Activated CD4-positive, alpha-beta T cell treated with anti-CD3 and anti-CD28 coated beads, Interleukin-2, amount 50 U/mL, for 24 hours (primary cell): ENCODE results near the gene AQP7.
"Not testable (repeated sequence)": the region's sequence is repeated elsewhere in the genome, so short reads cannot be mapped to it uniquely, and the experiment has no call there.

Source experiments
- DNase-seq, 2 donors: peaks; one replicate each; pipeline ENCODE4 v3.0.0-alpha.2; 2020; ENCODE audit warnings: low read depth in 1 of 2, low spot score in 1 of 2

AQP7 gene

DNA sequence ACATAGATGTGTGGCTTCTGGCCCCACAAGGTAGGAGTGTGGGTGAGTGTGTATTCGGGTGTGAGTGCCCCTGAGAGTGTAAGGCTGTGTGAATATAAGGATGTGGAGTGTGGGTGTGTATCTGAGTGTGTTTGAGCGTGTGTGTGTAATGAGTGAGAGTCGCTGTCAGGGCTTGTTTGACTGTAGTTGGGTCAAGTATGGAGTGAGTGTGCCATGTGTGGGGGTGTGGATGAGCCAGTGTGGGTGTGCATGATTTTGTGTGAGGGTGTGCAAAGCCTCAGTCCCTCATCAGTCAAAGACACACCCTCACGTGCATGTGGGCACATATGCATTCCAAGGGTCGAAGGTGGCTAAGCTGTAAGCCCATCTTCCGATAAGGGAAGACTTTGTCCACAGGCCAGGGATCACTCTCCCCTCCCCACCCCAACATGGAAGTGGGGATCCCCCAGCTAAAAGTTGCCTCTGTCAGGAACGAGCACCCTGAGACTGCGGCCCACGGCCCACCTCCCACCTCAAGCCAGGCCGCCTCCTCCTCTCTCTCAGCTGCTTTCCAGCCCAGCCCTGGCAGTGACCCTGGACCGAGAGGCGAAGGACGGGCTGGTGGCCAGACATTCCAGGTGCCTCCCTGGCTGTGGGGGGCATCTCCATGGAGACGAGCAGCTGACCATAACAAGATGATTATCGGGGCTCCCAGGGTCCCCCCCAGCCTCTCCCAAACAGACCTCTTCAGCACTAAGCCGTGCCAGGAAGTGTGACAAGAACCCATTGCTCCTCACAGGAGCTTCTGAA lies 32.1 kb upstream of the AQP7 start:
- DNase-seq, result no peak

DNA sequence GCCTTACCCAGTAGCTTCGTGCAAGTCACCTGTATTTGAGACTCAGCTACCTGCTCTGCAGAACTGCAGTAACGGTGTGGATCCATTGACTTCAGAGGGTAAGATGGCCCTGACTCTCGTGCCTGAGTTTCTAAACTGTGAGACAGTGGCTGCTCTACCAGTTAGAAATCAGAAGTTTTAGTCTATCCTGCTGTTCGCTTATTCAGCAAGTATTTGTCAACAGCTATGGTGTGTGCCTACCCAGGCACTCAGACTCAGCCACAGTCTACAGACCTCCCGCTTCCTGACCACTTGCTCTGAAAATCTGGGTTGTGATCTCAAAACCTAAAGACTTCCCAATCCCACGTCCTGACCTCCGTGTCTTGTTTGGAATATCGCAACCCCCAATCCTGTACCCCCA lies 31.5 kb upstream of the AQP7 start:
- no peak for DNase-seq

DNA sequence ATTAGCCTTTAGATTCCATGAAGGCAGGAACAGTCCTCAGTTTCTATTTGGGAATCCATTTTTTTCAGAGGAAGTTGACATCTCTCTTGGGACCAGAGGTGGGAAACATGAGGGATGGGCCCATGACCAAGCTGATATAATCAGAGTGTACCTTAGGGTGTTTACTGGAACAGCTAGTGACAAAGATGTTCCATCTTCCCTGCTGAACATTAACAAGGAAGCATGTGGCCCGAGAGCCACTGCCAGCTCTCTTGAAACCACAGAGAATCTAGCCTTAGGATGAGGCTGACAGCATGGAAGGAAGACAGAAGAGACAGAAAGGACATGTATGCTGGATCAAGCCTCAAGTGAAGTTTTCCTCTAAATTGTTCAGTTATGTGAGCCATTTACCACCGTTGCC lies 29.1 kb upstream of the AQP7 start:
- DNase-seq, result no peak

DNA sequence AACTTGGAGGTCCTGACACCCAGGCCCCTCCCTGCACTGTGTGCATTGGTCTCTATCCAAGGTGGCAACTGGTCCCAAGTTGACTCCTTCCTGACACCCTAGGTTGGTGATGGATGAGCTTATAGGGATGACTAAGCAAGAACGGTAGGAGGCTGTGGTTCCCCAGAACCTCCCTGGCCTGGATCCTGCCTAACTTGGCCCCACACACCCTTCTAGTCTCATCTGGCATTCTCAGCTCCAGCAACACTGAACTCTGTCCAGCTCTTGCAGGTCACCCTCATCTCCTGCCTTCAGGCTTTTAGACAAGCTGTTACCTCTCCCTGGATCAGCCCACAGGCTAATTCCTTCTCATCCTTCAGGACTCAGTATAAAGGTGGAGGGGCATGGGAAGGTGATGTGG lies 28.6 kb upstream of the AQP7 start:
- DNase-seq, result no peak

DNA sequence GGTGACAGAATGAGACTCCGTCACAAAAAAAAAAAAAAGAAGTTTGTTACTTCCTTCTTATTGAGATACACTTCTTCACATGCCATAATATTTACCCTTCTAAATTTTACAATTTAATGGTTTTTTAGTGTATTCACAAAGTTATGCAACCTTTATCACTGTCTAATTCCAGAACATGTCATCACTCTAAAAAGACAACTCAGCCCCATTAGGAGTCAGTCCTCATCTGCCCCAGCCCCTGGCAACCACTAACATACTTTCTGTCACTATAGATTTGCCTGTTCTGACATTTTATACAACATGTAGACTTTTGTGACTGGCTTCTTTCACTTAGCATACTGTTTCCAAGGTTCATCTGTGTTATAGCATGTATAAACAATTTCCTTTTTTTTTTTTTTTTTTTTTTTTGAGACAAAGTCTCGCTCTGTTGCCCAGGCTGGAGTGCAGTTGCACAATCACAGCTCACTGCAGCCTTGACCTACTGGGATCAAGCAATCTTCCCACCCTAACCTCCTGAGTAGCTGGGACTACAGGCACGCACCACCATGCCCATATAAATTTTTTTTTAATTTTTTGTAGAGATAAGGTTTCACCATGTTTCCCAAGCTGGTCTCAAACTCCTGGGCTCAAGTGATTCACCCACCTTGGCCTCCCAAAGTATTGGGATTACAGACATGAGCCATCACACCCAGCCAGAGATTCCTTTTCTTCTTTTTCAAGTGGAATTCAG lies 27.1 kb upstream of the AQP7 start:
- DNase-seq, result no peak

DNA sequence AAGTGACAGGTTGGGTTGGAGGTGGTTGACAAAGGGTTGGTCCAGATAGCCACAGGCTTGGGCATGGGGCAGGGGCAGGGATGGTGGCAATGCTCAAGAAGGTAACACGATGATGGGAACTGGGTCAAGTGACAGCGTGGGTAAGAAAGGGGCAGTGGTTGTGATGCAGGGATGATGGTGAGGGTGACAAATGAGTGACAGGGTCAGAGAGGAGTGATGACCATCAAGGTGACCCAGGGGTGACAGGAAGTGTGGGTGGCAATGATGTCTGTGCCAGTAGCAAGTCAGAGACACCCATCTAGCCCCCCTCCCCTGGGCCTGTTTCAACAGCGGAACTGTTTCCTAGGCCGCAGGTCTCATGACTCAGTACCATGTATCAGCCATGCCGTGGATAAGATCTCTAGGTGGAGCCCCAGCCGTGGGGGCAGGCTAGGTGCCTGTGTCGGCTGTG lies 24.5 kb upstream of the AQP7 start:
- no peak for DNase-seq

DNA sequence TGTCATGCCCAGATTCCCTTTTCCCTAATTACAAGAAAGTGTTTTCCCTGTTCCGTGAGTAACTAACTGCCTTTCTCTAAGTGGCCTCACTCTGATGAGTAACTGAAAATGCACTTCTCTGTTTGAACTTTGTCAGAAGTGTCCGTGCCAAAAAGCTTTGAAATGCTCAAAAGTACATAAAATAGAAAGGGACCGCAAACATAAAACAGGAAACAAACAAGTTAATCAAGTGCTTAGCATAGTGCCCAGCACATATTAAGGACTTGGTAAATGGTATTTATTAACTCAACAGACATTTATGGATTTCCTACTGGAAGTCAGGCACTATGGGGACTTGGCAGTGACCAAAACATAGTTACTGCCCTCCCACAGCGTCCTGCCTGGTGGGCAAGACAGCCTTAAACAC lies 22.8 kb upstream of the AQP7 start:
- no peak for DNase-seq

DNA sequence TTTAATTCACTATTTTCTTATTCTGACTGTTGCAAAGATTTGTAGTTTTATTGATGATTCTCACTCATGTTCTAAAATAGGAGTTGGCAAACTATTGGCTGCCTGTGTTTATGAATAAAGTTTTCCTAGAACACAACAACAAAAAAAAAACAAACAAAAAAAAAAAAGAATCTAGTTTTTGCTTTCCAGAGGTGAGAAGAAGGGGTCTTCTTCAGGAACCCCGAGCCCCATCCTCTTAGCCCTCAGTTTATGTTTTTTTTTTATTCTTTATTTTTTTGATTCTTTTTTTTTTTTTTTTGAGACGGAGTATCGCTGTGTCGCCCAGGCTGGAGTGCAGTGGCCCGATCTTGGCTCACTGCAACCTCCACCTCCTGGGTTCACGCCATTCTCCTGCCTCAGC lies 22.1 kb upstream of the AQP7 start:
- DNase-seq, result not testable (repeated sequence)

DNA sequence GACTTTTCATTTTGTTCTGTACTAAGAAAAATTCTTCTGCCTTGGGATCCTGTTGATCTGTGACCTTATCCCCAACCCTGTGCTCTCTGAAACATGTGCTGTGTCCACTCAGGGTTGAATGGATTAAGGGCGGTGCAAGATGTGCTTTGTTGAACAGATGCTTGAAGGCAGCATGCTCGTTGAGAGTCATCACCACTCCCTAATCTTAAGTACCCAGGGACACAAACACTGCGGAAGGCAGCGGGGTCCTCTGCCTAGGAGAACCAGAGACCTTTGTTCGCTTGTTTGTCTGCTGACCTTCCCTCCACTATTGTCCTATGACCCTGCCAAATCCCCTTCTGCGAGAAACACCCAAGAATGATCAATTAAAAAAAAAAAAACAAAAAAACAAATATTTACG lies 21.7 kb upstream of the AQP7 start:
- DNase-seq, result not testable (repeated sequence)

DNA sequence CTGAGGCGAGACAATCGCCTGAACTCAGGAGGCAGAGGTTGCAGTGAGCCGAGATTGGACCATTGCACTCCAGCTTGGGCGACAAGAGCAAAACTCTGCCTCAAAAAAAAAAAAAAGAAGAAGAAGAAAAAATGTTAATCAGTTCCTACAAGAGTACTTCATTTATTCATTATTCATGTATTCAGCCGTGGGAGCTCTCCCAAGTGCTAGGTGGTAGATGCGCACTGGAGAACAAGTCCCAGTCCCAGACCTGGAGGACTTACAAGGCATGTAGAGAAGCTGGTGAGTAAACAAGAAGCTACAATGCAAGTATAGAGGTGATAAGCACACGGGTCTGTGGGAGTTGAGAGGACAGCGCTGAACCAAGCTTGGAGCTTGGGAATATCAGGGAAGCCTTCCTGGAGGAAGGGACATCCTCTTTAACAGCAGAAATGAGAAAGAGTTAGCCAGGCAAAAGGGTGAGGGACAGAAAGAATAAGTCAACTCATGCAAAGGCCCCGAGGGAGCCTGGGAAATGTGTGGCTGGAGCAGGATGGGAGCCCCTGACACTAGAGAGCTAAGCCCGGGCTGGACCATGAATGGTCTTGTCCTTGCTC lies 17.4 kb upstream of the AQP7 start:
- DNase-seq, result no peak

DNA sequence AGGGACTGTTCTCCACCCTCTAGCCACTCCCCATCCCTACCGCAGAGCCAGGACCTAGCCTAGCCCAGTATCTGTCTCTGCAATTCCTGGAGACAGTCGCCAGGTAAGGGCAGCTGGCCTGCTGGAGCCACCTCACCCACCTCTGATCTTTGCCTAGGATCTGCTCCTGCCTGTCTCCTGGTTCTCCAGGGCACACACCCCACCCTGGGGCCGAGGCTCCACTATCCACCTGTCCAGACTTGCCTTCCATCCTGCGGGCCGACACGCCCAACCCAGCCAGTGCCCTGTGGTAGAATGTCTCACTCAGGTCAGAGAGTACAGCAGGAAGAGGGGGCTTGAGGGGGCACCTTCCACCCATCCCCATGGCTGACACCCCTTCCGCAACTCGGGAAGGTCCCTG lies 15.7 kb upstream of the AQP7 start:
- no peak for DNase-seq

DNA sequence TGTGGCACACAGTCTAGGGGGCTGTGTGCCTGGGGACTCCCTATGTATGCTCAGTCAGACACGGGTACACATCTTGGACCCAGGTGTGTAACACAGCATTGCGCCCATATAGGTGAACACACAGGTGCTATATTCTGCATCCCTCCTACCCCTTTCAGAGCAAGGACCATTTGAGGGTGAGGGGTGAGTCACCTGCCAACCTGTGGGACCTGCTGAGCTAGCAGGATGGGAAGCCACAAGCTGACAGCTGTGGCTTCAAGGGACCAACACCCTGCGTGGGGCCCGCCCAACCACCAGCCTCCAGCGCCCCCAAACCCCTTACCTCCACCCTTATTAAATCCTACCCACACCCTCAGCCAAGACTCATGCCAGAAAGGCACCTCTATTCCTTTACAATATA lies 14.6 kb upstream of the AQP7 start:
- DNase-seq, result no peak

DNA sequence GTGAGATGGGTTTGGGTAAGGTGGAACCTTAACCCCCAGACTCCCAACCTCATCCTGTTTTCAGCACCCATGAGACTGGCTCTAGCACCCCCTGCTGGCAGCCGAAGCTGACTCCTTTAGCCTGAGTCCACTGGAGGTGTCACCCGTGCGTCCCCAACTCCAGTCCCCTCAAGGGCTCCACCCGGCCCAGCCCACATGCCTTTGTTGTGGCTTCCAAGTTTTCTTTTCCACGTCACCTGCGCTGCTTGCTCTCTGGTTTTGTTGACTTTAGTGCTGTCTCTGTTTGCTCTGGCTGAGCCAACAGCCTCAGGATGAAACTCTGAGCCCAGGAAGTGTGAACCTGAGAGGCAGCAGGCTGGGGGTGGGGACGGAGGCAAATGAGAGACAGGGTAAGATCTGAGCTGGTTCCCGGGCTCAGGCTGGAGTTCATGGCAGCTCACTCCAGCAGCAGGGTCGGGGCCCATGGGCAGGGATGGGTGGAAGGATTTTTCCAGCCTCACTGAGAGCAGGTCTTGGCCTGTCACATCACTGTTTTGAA lies 13.2 kb upstream of the AQP7 start:
- DNase-seq, result peak; percentile 69 to 77

DNA sequence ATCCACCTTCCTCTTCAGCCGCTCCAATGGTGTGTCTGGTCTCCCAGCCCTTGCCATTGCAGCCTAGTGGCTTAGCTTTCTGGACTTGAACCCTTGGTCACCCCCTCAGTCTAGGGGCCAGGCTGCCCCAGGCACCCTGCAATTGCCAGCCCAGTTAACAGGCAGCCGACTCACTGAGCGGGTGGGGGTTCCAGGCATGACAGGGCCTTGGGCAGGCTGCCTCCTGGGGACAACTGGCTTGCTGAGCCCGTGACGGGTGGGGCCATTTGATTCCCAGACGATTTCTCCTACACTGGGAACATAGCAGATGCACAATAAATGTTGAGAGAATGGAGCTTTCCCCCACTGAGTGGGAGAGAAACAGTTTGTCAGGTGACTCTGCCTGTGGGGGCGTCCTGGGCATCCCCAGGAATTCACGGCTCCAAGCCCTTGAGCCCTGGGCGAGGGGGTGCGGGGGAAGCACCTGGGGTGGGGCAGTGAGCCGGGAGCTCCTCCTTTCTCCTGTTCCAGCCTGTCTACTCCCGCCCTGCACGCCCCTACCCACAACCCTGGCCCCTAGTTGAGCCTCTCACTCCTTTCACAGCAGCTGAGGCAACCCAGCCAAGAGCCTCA lies 12.6 kb upstream of the AQP7 start:
- no peak for DNase-seq

DNA sequence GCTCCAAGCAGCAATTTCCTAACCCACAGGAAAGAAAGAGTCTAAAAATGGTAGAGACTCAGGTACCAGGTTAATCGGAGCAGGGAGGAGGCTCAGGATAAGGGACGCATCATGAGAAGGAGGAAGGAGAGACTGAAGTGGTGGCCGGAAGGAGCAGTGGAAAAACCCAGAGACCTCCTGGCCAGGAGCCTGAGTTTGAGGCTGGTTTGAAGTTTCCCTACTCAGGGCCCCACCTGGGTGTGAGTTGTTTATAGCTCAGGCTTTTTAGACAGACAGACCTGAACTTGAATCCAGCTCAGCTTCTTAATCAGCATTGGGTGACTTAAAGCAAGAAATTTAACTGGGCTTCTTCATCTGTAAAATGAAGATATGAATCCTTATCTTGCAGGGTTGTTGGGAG lies 11.9 kb upstream of the AQP7 start:
- DNase-seq, result no peak

DNA sequence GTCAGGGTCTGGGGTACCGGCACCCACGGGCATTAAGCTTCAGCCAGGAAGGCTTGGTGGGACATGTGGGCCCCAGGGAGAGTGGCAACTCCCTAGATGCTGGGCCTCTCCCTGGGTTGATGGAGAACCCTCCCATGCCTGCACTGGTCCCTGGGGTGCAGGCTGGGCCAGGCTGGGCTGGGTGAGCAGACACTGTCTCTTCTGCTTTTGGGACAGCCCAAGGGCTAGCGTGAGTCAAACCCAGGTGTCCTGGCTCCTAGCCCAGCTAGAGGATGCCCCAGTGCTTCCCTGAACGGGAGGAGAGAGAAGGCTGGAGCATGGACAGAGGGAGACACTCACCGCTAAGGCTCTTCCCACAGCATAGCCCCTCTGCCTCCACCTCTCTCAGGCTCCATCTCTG lies 5.7 kb upstream of the AQP7 start:
- no peak for DNase-seq

DNA sequence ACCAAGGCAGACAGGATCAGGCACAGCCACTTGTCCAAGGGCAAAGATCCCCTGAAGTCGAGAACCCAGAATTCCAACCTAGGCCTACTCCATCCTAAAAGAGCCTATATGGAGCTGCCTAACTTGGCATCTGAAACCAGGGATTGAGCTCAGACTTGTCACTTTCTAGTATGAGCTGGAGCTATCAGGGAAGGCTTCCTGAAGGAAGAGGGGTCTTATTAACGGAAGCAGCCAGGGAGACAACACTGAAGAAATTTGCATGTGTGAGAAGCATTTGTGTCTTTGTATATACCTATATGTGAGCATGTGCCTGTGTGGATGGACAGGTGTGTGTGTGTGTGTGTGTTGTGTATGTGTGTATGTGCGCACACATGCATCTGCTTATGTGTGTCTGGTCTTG lies 4.7 kb upstream of the AQP7 start:
- DNase-seq, result no peak

DNA sequence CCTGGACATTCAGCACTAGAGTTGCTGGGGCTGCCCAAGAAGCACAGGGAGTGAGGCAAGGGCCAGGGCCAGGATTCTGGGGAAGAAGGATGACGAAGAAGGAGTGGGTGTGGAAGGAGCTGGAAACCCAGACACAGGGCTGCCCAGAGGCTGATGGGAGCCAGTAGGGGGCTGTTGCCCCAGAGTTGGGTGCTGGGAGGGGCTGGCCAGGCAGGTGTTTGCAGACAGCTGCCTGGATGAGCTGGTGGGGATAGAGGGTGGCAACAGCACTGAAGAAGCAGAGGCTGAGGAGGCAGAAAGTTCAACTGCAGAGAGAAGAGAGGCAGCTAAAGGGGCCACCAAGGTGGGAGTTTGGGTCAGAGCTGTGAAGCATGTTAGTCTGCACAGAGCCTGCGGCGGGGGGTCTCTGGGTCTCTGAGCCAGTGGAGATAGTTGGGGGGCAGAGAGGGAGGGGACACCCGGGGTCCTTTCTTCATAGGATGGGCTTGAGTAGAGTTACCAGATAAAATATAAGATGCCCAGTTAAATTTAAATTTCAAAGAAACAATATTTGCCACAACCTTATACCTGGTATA lies 2.5 kb upstream of the AQP7 start:
- DNase-seq, result no peak

DNA sequence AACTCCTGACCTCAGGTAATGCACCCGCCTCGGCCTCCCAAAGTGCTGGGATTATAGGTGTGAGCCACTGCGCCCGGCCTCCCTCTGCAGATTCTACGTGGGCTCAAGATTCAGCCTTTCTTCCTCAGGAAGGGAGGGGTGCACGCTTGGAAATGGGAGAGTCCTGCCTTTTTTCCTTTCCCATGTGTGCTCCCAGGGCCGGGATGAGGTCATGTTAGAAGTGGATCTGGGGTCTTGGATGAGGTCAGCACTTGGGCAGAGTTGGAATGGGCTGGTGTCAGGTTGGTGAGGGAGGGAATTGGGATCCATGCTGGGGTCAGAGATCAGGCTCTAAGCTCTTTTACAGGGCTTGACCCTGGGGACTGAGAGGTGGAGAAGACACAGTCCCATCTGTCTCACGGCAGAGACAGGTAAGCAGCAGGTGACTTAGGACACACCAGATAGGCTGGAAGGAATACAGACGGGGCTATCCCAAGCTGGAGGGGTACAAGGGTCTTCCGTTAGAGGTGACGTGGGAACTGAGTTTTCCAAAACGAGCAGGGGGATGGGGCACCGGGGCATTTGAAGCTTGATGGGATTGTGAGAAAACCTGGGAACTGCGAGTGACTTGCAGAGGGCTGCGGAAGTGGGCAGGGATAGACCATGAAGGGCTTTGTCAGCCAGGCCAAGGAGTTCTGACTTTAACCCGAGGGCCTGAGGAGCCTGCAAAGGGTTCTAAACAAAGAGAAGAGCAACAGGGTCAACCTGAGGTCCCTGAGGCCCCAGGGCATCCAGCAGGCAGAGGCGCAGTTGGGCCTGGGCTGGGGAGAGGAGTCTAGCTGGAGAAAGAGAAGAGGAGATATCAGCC lies 1.8 kb upstream of the AQP7 start:
- DNase-seq, result no peak

DNA sequence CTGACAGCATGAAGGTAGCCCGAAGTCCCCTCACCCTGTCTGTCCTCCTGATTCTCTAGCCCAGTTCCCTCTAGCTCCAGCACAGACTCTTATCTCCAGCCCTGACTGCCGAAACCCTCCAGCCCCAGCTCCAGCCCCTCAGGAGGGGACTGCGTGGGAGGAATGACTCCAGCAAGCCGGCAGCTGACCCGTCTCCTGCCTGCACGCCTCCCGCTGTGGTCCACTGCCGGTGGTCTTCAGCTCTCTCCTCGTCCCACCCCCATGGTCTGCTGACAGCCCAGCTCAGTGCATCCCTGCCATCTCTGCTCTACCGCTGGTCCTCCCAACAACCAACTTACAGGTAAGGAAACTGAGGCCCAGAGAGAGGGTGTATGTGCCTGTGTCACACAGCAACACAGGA lies 559 bp downstream of the AQP7 start:
- DNase-seq, result not testable (repeated sequence)
